DMS114 treated with DMSO at 0.1 percent for 48 hours (cell line): ENCODE measurements around the gene MAGEH1.

Experiments
- DNase-seq: peaks from one replicate; lab custom pipeline; 2025; ENCODE audit not compliant: unreplicated experiment; lab: John Stamatoyannopoulos, UW

MAGEH1 gene

GRCh38 chrX:55490121-55490520, 38.2 kb downstream of the MAGEH1 start:
- DNase-seq = no peak

DNA sequence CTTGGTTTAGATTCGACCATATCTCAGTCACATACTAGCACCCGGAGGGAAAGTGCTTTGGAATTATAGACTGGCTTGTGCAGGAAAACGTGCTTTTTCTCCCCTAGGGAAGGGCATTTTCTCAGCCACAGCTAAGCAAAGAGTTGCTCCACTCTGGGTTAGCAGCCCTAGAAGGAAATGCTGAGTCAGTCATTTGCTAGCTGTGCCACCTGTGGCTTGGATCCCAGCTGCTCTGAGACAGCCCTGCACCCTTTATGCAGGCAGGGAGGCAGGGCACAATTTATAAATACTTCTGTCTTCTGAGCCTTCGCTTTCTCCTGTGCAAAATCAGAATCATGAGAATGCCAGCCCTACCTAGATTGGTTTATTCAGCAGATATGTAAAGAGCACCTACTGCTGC, 39.0 kb downstream of the MAGEH1 start:
- no peak for DNase-seq
